IMR-90 (cell line): ENCODE results near the gene IST1. TPM values are rescaled to one million over a fixed set of nuclear protein-coding genes. Genes with fewer than 3 reads are reported as not detected.

Experiments
- ATAC-seq: fragments of 200-7000 bp; cut with Tn5 transposase; 2 replicates; pipeline ENCODE4 v1.9.1; 2020; ENCODE audit warnings: low read depth, mild to moderate bottlenecking, moderate library complexity
- BruUV-seq: library from RNA; stranded (reverse); fragments of 400-500 nt; replicated peaks from 2 replicates; lab custom pipeline; 2021; lab: Mats Ljungman, UMichigan
- CTCF ChIA-PET: fragments of 300-600 bp; formaldehyde crosslinking; extraction: SDS; loops from one replicate; lab custom pipeline; 2021; ENCODE audit warnings: antibody characterized with exemption; lab: Yijun Ruan, JAX
- POLR2A ChIA-PET: fragments of 300-600 bp; sonication (Branson Sonifier 250); formaldehyde crosslinking; loops from one replicate; lab custom pipeline; 2022; ENCODE audit warnings: antibody characterized with exemption; ENCODE audit not compliant: unreplicated experiment; lab: Charles Lee
- DNase-seq: peaks from one replicate; pipeline ENCODE4 v3.0.0; 2013
- H2AFZ ChIP-seq: replicated peaks from 2 replicates; pipeline ENCODE3; 2013; ENCODE audit warnings: low read length, mild to moderate bottlenecking; ENCODE audit not compliant: poor library complexity
- H2AK5ac ChIP-seq: 2 replicates; pipeline ENCODE4 v1.6.1; 2013; ENCODE audit warnings: low read depth, low read length, inconsistent platforms
- H2AK9ac ChIP-seq: replicated peaks from 2 replicates; pipeline ENCODE3; 2013; ENCODE audit warnings: mild to moderate bottlenecking, low read depth, low read length, moderate library complexity; ENCODE audit not compliant: poor library complexity
- H2BK120ac ChIP-seq: 2 replicates; pipeline ENCODE4 v1.6.1; 2013; ENCODE audit warnings: low read depth, low read length, inconsistent platforms
- H2BK15ac ChIP-seq: 3 replicates; pipeline ENCODE4 v1.6.1; 2013; ENCODE audit warnings: low read depth, low read length, inconsistent platforms
- H2BK20ac ChIP-seq: 2 replicates; pipeline ENCODE4 v1.6.1; 2013; ENCODE audit warnings: low read depth, mild to moderate bottlenecking, inconsistent platforms, low read length, moderate library complexity
- H2BK5ac ChIP-seq: 2 replicates; pipeline ENCODE4 v1.6.1; 2013; ENCODE audit warnings: mild to moderate bottlenecking, low read depth, low read length, inconsistent platforms; ENCODE audit not compliant: poor library complexity, severe bottlenecking
- H3K14ac ChIP-seq: replicated peaks from 2 replicates; pipeline ENCODE4 v1.6.1; 2013; ENCODE audit warnings: low read depth, low read length, inconsistent platforms
- H3K18ac ChIP-seq: 2 replicates; pipeline ENCODE4 v1.6.1; 2013; ENCODE audit warnings: low read depth, low read length, control low read depth
- H3K23ac ChIP-seq: 2 replicates; pipeline ENCODE4 v1.6.1; 2013; ENCODE audit warnings: low read depth, low read length, inconsistent platforms
- H3K27ac ChIP-seq: 2 replicates; pipeline ENCODE4 v1.5.1; 2013; ENCODE audit warnings: mild to moderate bottlenecking, control low read depth, low read length; ENCODE audit not compliant: insufficient read depth
- H3K27me3 ChIP-seq: 2 replicates; pipeline ENCODE4 v1.6.1; 2013; ENCODE audit warnings: low read length; ENCODE audit not compliant: control insufficient read depth, insufficient read depth
- H3K36me3 ChIP-seq: 2 replicates; pipeline ENCODE4 v1.6.1; 2013; ENCODE audit warnings: low read length, mixed read lengths; ENCODE audit not compliant: control insufficient read depth, insufficient read depth
- H3K4ac ChIP-seq: 2 replicates; pipeline ENCODE4 v1.6.1; 2013; ENCODE audit warnings: low read depth, low read length, inconsistent platforms
- H3K4me1 ChIP-seq: 2 replicates; pipeline ENCODE4 v1.6.1; 2013; ENCODE audit warnings: low read length, mixed read lengths; ENCODE audit not compliant: control insufficient read depth, insufficient read depth
- H3K4me2 ChIP-seq: 2 replicates; pipeline ENCODE4 v1.6.1; 2013; ENCODE audit warnings: low read depth, mild to moderate bottlenecking, control low read depth, low read length, moderate library complexity
- H3K4me3 ChIP-seq: 2 replicates; pipeline ENCODE4 v1.5.1; 2013; ENCODE audit warnings: low read depth, mild to moderate bottlenecking, control low read depth, low read length, moderate library complexity; ENCODE audit not compliant: insufficient read depth
- H3K56ac ChIP-seq: 2 replicates; pipeline ENCODE4 v1.6.1; 2013; ENCODE audit warnings: low read length, inconsistent platforms; ENCODE audit not compliant: insufficient read depth; ENCODE audit errors: extremely low read depth
- H3K79me1 ChIP-seq, 2 experiments: 2 replicates each; pipeline ENCODE4 v1.6.1; 2013; ENCODE audit warnings: low read length in 2 of 2, inconsistent platforms in 1 of 2, low read depth in 1 of 2
- H3K9ac ChIP-seq: 2 replicates; pipeline ENCODE4 v1.6.1; 2013; ENCODE audit warnings: low read depth, low read length, control low read depth
- H3K9me1 ChIP-seq: 2 replicates; pipeline ENCODE4 v1.6.1; 2013; ENCODE audit warnings: low read length, inconsistent platforms; ENCODE audit not compliant: insufficient read depth
- H3K9me3 ChIP-seq: 2 replicates; pipeline ENCODE4 v1.6.1; 2013; ENCODE audit warnings: low read length; ENCODE audit not compliant: control insufficient read depth, insufficient read depth
- H4K20me1 ChIP-seq: 2 replicates; pipeline ENCODE4 v1.6.1; 2013; ENCODE audit warnings: low read length, inconsistent platforms; ENCODE audit not compliant: insufficient read depth
- H4K5ac ChIP-seq: 2 replicates; pipeline ENCODE4 v1.6.1; 2013; ENCODE audit warnings: mild to moderate bottlenecking, low read depth, low read length, control low read depth
- H4K8ac ChIP-seq, 2 experiments: 2 replicates each; pipeline ENCODE4 v1.6.1; 2013; ENCODE audit warnings: low read depth in 2 of 2, low read length in 2 of 2, control low read depth in 1 of 2, inconsistent platforms in 1 of 2
- H4K91ac ChIP-seq: 2 replicates; pipeline ENCODE4 v1.6.1; 2013; ENCODE audit warnings: low read depth, low read length, inconsistent platforms; ENCODE audit not compliant: insufficient read depth
- BHLHE40 ChIP-seq: fragments of 150-350 bp; IDR thresholded peaks from 2 replicates; pipeline ENCODE4 v1.6.1; 2016; ENCODE audit warnings: mild to moderate bottlenecking, low read depth, low read length
- CEBPB ChIP-seq: IDR thresholded peaks from 2 replicates; pipeline ENCODE4 v1.6.1; 2012; ENCODE audit warnings: low read depth, low read length, improper control_type of control experiment
- CHD1 ChIP-seq: IDR thresholded peaks from 2 replicates; pipeline ENCODE4 v1.6.1; 2012; ENCODE audit warnings: low read depth, low read length, improper control_type of control experiment
- MAFK ChIP-seq: IDR thresholded peaks from 2 replicates; pipeline ENCODE4 v1.6.1; 2012; ENCODE audit warnings: low read depth, low read length, improper control_type of control experiment
- MAZ ChIP-seq: IDR thresholded peaks from 2 replicates; pipeline ENCODE4 v1.6.1; 2012; ENCODE audit warnings: low read depth, mild to moderate bottlenecking, low read length, improper control_type of control experiment, moderate library complexity, borderline replicate concordance
- POLR2A ChIP-seq: IDR thresholded peaks from 2 replicates; pipeline ENCODE4 v1.6.1; 2012; ENCODE audit warnings: mild to moderate bottlenecking, low read depth, low read length
- RAD21 ChIP-seq: IDR thresholded peaks from 2 replicates; pipeline ENCODE4 v1.6.1; 2012; ENCODE audit warnings: low read length, improper control_type of control experiment
- RCOR1 ChIP-seq: IDR thresholded peaks from 2 replicates; pipeline ENCODE4 v1.6.1; 2012; ENCODE audit warnings: mild to moderate bottlenecking, low read length, improper control_type of control experiment; ENCODE audit not compliant: insufficient replicate concordance
- SMC3 ChIP-seq: fragments of 150-350 bp; IDR thresholded peaks from 2 replicates; pipeline ENCODE4 v1.6.1; 2016; ENCODE audit warnings: low read depth, mild to moderate bottlenecking, antibody characterized with exemption, low read length, moderate library complexity
- WGBS, 2 experiments: methylation state at CpG; one replicate each; pipeline versions ENCODE4 v1.1.5 to v1.1.7; 2013; ENCODE audit warnings: missing lambda C conversion rate in 2 of 2; ENCODE audit not compliant: insufficient read length in 1 of 2; ENCODE audit errors: extremely low coverage in 2 of 2; 5-methylcytosine and 5-hydroxymethylcytosine counted together
- dilution Hi-C: fragments of 300-500 bp; cut with HindIII; formaldehyde crosslinking; loops from one replicate; pipeline ENCODE4 v1.14.3; 2018; ENCODE audit warnings: low sequenced_read_pairs; ENCODE audit not compliant: unreplicated experiment
- in situ Hi-C: fragments of 300-500 bp; cut with MboI; formaldehyde crosslinking; loops from 3 replicates; pipeline ENCODE4 v1.14.3; 2019; ENCODE audit warnings: low sequenced_read_pairs, inconsistent platforms, mixed read lengths
- intact Hi-C: fragments of 100-400 bp; cut with micrococcal nuclease; formaldehyde crosslinking; loops from 2 replicates; pipeline ENCODE4 v1.10.0; 2022
- polyA plus RNA-seq, 3 experiments: library from polyadenylated mRNA; depleted of rRNA; stranded (reverse); fragments of >200 nt; gene quantifications; 2 replicates each; pipeline ENCODE4 v1.2.3, GENCODE V29; 2012; ENCODE audit warnings: low replicate concordance in 1 of 3
- total RNA-seq: library from RNA; depleted of rRNA; stranded (reverse); fragments of >200 nt; gene quantifications from 2 replicates; pipeline ENCODE4 v1.2.3, GENCODE V29; 2012
- TF ChIP-seq, protein P1 (sequence below): conservative IDR thresholded peaks from 2 replicates; pipeline ENCODE4 v1.5.1; 2012; ENCODE audit warnings: mild to moderate bottlenecking, low read depth, low read length, improper control_type of control experiment
- TF ChIP-seq, protein P2 (sequence below): fragments of 150-350 bp; IDR thresholded peaks from 2 replicates; pipeline ENCODE4 v1.6.1; 2017; ENCODE audit warnings: mild to moderate bottlenecking, antibody characterized with exemption, low read length, low read depth

IST1 gene
- total and polyA plus RNA-seq, 2 of the 4 experiments (the other 2 are of a cell fraction) = 134 to 186 TPM

DNA sequence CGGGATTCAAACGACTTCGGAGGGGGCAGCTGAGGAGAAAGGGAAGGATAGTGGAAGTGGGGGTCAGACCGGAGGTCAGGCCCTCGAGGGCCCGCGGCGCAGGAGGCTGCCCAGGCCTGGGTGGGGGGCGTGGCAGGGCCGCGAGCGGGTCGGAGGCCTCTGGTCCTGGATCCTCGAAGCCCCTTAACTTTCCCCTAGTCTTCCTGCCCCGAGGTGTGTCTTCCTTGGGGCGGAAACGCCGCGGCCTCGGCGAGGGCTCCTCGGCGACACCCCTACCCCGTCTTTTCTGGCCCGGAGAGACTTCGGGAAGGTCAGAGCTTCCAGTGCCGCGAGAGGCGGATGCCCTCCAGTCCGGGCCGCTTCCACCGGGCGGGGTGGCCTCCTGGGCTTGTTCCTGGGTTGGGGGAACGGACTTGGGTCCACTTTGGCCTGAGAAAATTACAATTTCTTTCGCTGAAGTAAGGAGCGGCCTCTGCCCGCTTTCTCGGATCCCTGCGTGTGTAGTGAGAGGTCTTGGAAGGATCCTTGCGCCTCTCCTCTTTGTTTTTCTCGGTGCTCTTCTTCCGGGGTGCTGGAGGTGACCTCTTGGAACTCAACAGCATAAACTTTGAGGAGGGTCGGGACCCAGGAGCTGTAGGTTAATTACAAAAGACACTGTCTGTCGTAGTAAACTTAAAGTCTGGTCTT, 491 bp downstream of the IST1 start (continued):
- TF ChIP-seq RCOR1 = no peak
- TF ChIP-seq BHLHE40 = no peak
- TF ChIP-seq POLR2A = no peak; the same call in 1 of the 2 replicates
- no peak; the same call in 1 of the 2 replicates for TF ChIP-seq CHD1

DNA sequence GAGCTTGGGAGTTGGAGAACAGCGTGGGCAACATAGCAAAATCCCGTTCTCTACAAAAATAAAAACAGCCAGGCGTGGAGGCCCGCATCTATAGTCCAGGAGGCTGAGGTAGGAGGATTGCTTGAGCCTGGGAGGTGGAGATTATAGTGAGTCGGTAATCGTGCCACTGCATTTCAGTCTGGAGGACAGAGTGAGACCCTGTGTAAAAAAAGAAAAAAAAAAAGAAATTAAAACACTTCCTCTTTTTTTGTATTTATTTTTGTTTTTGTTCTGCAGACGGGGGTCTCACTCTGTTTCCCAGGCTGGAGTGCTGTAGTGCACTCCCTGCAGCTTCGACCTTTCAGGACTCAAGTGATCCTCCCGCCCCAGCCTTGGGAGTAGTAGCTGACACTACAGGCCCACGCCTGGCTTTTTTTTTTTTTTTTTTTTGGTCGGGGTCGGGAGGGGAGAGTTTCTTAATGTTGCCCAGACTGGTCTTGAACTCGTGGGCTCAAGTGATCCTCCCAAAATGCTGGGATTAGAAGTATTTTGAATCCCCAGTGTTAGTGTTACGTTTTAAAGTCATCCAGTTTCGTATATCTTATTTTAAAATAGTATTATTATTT, 1.5 kb downstream of the IST1 start:
- H3K18ac ChIP-seq = no peak overlapping the region
- H4K8ac ChIP-seq = no peak overlapping the region
- H2AK5ac ChIP-seq = peak overlapping the region; percentile 31; the same call in 1 of the 2 replicates
- no CpG with 5 or more reads among the region's 15 CpGs for WGBS, 2 experiments
- peaks cover 0 to 13% of the 10 kb centered on the region in 2 experiments; a peak in 2 of 4 replicates for H3K79me1 ChIP-seq
- H3K27ac ChIP-seq = peak overlapping the region; percentile 9; the same call in 1 of the 2 replicates
- H4K5ac ChIP-seq = no peak overlapping the region
- DNase-seq (no peak), ATAC-seq (no peak)
- H2AFZ ChIP-seq = no peak overlapping the region
- peak overlapping the region; percentile 79 for H3K14ac ChIP-seq
- no peaks in the 10 kb centered on the region for H3K9me3 ChIP-seq
- H2BK15ac ChIP-seq = no peak overlapping the region
- H4K91ac ChIP-seq = no peak overlapping the region
- peaks cover 2% of the 10 kb centered on the region for H3K4me1 ChIP-seq
- no TSS peak for BruUV-seq
- ChIA-PET CTCF (interaction anchor here (1.0 to 1.1 kb wide), 2 partner anchors 19 to 65 kb away, joined by 4 read pairs; no protein-coding TSS in a partner anchor), POLR2A (no interaction called here)
- H2AK9ac ChIP-seq = no peak overlapping the region
- H2BK20ac ChIP-seq = no peak overlapping the region
- H2BK120ac ChIP-seq = no peak overlapping the region
- no peaks in the 10 kb centered on the region for H3K27me3 ChIP-seq
- in situ Hi-C loops = no loop called here
- H3K36me3 ChIP-seq = 0 out of 2 replicates have a peak, but pooled peaks cover 1% of the 10 kb centered on the region
- H3K4me2 ChIP-seq = peak overlapping the region; percentile 94
- no peak overlapping the region for H3K56ac ChIP-seq
- dilution Hi-C loops = no loop called here
- 0 out of 2 replicates have a peak overlapping the region, but pooled peaks have one; percentile 34 for H3K4ac ChIP-seq
- peak overlapping the region; percentile 91 for H2BK5ac ChIP-seq
- peaks cover 59% of the 10 kb centered on the region for H4K20me1 ChIP-seq
- peak overlapping the region; percentile 98; the same call in 1 of the 2 replicates for H3K9ac ChIP-seq
- H3K4me3 ChIP-seq = peak overlapping the region; percentile 80
- H3K23ac ChIP-seq = peak overlapping the region; percentile 92
- peaks cover 5% of the 10 kb centered on the region for H3K9me1 ChIP-seq
- intact Hi-C loops = loop anchor here (1.0 to 5.0 kb wide), 2 partner anchors 11 to 65 kb away; no protein-coding TSS in a partner anchor
- TF ChIP-seq CEBPB (no peak), MAFK (no peak), RCOR1 (no peak), MAZ (no peak), CHD1 (no peak), BHLHE40 (no peak), SMC3 (no peak), RAD21 (no peak)
- TF ChIP-seq, protein P1, sequence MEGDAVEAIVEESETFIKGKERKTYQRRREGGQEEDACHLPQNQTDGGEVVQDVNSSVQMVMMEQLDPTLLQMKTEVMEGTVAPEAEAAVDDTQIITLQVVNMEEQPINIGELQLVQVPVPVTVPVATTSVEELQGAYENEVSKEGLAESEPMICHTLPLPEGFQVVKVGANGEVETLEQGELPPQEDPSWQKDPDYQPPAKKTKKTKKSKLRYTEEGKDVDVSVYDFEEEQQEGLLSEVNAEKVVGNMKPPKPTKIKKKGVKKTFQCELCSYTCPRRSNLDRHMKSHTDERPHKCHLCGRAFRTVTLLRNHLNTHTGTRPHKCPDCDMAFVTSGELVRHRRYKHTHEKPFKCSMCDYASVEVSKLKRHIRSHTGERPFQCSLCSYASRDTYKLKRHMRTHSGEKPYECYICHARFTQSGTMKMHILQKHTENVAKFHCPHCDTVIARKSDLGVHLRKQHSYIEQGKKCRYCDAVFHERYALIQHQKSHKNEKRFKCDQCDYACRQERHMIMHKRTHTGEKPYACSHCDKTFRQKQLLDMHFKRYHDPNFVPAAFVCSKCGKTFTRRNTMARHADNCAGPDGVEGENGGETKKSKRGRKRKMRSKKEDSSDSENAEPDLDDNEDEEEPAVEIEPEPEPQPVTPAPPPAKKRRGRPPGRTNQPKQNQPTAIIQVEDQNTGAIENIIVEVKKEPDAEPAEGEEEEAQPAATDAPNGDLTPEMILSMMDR = no peak
- TF ChIP-seq, protein P2, sequence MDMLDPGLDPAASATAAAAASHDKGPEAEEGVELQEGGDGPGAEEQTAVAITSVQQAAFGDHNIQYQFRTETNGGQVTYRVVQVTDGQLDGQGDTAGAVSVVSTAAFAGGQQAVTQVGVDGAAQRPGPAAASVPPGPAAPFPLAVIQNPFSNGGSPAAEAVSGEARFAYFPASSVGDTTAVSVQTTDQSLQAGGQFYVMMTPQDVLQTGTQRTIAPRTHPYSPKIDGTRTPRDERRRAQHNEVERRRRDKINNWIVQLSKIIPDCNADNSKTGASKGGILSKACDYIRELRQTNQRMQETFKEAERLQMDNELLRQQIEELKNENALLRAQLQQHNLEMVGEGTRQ = no peak
